Cardiac fibroblast (primary cell): ENCODE results near the gene MAFG.
"Not testable (repeated sequence)": the region's sequence is repeated elsewhere in the genome, so short reads cannot be mapped to it uniquely, and the experiment has no call there.

Source experiments
- DNase-seq, 2 donors: peaks; one replicate each; pipeline versions ENCODE4 v3.0.0 to v3.0.0-alpha.2; 2010; ENCODE audit warnings: low read depth in 2 of 2
- H3K4me3 ChIP-seq, 2 donors: replicated peaks in 1 of 2; 1 replicate in 1 of 2; 2 replicates in 1 of 2; pipeline ENCODE4 v1.5.1; 2011; ENCODE audit warnings: low read depth in 2 of 2, low read length in 2 of 2, mild to moderate bottlenecking in 2 of 2, moderate library complexity in 1 of 2
- CTCF ChIP-seq: IDR thresholded peaks from one replicate; pipeline ENCODE4 v1.5.1; 2011; ENCODE audit warnings: low read depth, mild to moderate bottlenecking, low read length, inconsistent platforms

MAFG gene

GRCh38 chr17:81957691-81958432 lies 30.3 kb upstream of the MAFG start:
- TF ChIP-seq CTCF: no peak
- H3K4me3 ChIP-seq: no peak overlapping the region
- no peak for DNase-seq

- no peak for DNase-seq
- TF ChIP-seq CTCF: no peak
- no peak overlapping the region for H3K4me3 ChIP-seq
These were observed 29.4 kb upstream of the MAFG start for GRCh38 chr17:81956607-81957589.

- no peak overlapping the region for H3K4me3 ChIP-seq
- DNase-seq: no peak
- no peak for TF ChIP-seq CTCF
These were observed 28.4 kb upstream of the MAFG start for GRCh38 chr17:81955756-81956544.

GRCh38 chr17:81955058-81955681 lies 27.6 kb upstream of the MAFG start:
- DNase-seq: no peak
- H3K4me3 ChIP-seq: no peak overlapping the region
- no peak for TF ChIP-seq CTCF

- H3K4me3 ChIP-seq: no peak overlapping the region
- no peak for DNase-seq
- TF ChIP-seq CTCF: no peak
These were observed 26.9 kb upstream of the MAFG start for GRCh38 chr17:81954131-81955057.

GRCh38 chr17:81953443-81953842 lies 25.9 kb upstream of the MAFG start:
- not testable (repeated sequence) for H3K4me3 ChIP-seq, DNase-seq
